ENCODE data around the gene ACOT13.
"Not testable (repeated sequence)": the region's sequence is repeated elsewhere in the genome, so short reads cannot be mapped to it uniquely, and the experiment has no call there.

The ACOT13 gene

DNA sequence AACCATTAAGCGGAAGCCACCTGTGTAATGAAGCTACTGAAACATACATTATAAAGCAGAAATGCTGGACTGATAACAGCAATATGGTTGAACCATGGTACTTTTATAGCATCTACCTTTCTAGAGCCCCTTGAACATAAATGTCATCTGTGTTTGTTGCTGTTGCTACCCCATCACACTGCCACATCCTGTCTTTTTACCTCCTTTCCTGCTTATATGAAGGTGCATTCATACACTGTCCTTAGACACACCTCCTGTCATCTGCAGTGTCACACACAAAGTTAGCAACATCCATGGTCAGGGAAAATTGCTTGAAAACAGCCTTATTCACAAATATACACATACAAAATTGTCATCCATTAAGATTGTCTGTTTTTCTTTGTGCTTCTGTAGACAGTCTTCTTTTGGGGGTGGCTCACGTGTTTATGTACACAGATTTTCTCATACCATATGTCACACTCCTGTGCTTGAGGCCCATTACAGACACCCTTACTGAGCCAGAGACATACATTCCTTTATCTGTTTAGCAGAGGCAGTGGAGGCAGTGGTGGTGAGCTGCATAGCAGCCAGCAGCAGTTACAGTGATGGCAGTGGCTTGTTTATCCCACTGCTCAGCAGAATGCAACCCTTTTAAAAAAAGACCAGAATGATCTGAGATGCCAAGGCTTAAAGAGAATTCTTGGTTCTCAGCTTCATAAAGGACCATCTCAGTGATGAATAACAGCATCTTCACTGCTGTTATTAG lies 26.1 kb downstream of the ACOT13 start:
- no peak for DNase-seq

DNA sequence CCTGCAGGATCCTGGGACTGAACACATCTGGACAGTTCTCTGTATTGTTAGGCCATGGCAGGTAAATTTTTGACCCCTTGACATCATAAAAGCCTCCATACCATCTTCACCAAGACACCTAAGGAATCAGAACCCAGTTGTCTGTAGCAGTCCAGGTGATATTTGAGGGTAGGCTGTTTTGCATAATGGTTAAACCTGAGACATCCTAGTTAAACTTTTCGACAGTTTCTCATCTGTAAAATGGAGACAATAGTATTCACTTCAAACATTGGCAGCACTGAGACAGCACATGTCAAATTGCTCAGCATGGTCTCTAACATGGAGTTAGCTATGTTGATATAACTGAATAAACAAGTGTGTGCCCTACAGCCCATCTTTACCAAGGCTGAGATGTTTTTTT lies 27.3 kb downstream of the ACOT13 start:
- no peak for DNase-seq

DNA sequence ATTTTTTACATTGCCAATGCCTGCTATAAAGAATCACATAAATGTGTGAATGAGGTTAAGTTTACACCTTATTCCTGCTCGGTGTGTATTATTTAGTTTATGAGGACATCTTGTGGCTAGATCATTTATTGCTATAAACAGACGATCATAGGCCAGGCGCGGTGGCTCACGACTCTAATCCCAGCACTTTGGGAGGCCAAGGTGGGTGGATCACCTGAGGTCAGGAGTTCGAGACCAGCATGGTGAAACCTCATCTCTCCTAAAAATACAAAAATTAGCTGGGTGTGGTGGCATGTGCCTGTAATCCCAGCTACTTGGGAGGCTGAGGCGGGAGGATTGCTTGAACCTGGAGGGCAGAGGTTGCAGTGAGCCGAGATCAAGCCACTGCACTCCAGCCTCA lies 28.8 kb downstream of the ACOT13 start:
- peak; percentile 36 for DNase-seq

DNA sequence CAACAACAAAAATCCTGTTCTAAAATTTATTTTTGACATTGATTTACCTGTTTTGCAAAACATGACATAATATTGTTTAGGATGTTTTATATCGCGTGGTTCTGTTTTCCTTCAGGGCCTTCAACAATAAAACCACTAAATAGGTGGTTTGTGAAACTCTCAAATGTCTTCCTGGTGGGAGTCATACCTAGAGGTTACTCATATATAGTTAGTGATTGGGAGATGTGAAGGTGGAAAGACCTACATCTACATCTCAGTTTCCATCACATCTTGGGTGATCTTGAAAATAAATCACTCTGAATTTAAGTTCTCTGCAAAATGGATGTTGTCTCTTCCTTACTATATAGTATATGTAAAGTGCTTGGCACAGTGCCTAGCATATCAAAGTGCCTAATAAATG lies 29.2 kb downstream of the ACOT13 start:
- no peak for DNase-seq

DNA sequence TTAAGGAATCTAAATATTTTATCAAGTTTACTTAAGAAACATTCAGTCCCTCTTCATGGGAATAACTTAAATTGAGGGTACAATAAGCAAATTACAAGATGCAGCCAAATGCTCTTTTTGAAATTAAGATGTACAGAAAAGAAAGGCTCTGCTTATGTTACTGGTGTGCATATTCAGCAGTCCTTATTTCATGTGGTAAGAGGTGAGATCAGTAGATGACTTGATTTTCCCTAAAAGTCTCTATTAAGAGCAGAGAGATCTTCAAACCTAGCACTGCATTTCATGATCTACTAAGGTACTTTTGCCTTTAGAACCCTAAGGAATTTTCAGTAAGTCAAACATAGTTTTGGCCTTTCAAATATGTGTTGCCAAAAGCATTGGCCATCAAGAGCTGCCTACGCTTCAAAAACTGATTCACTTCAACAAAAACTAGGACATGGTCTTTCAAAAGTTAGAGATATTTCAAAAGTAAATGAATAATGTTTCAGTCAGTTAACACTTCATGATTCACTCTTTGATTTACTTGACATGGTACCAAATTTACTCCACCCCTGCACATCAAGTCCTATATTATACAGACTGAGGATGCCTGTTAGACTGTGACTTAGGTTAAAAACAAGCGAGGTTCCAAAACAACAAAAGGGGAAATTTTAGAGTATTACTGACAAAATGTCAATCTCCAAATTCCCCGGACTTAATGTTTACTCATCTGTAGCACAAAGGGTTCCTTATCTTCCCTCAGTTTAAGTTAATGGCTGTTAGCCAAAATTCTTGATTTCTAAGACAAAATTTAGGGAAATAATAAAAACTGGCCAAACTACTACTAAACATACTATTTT lies 32.9 kb downstream of the ACOT13 start:
- no peak for DNase-seq

DNA sequence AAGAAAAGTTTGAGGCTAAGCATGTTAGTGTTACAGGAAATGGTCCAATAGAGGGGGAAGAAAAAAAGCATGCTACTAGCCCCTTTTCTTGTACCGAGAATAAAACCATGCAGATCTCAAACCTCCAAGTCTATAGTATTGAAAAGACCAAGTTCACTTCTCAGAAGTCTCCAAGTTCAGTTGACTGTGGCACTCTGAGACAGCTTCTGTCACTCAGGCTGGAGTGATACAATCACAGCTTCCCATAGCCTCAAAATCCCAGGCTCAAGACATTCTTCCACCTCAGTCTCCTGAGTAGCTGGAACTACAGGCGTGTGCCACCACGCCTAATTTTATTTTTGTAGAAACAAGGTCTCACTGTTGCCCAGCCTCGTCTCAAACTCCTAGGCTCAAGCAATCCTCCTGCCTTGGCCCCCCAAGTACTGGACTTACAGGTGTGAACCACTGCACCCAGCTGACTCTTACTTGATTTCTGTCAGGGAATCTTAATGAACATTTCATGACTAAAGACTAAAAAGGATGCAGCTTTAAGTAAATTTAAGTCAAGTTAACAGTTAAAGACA lies 35.9 kb downstream of the ACOT13 start:
- no peak for DNase-seq

DNA sequence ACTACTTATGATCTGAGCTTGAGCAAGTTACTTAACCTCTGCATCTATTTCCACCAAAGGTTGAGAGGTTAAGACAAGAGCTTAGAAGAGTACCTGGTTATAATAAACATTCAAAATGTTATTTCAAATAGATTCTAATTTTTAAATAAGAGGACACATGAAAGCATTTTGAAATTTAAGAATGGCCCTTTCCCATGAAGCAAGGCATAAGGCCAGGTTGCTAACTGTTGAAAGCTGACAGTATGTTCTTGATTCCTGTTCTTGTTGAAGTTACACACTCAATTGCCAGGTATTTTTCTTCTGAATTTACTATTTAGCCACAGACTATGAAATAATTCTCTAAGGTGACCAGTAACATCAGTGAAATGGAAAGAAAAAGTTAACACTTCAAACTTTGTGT lies 37.6 kb downstream of the ACOT13 start:
- no peak for DNase-seq

DNA sequence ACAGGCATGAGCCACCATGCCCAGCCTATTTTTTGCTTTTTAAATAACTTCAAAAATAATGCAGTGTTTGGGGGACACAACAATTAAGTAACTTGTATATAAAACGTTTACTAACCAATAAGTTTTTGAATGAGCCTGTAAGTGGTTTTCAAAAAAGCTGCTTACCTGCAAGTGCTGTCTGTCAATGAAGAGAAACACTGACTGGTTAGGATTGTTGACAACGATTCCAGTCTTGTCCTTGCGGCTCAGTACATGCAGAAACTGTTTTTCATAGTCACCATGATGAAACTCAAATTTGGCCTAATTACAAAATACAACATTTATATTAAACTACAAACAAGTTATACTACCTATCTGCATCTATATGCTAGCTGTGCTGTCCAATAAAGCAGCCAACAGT lies 41.7 kb downstream of the ACOT13 start:
- no peak for DNase-seq

DNA sequence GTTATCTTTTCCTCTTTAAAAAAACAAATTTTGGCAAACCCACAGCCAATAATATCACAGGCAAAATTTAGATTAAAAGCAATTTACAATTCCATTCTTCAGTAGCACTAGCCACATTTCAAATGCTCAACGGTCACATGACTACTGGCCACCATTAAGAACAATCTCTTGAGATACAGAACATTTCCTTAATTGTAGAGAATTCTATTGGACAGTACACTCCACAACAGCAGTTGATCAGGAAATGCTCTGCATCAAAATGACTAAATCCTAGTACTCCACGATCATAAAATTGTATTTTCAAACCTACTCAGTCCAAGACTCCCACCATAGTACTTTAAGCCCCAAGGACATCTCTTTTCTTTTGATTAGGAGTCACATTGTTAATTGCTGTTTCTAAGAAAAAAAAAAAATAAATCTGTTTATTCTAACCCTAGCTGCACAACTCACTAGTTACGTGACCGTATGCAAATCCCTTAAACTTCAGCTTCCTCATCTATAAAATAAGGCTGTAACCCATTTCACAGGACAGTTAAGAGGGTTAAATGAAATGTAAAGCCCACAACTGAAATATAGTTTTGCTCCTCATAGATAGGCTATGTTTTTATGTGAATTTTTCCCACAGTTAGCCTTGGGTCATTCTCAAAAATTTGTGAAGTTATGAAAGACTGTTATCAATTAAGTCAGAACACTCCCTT lies 42.3 kb downstream of the ACOT13 start:
- no peak for DNase-seq

DNA sequence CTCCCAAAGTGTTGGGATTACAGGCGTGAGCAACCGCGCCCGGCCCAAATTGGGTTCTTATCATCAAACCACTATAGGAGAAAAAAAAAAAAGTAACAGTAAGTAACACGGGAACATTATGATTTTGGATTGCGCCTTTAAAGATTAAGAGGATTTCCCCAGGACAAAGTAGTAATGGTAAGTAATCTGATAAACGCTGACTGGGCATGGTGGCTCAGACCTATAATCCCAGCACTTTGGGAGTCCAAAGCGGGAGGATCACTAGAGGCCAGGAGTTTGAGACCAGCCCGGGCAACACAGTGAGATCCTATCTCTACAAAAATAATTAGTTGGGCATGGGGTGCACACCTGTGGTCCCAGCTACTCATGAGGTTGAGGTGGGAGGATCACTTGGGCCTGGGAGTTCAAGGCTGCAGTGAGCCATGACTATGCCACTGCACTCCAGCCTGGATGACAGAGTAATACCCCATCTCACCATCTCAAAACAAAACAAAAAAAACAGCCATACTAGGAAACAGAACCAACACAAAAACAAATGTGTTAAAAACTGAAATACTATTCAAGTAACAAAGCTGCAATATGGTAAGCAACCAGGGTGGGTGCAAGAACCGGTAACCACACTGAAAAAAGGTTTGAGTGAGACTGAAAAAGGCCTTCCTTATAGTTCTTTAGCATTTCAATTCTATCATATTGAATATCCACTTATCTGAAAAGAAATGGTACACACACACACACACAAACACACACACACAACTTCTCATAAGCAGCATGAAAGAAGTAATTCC lies 43.8 kb downstream of the ACOT13 start:
- no peak for DNase-seq

DNA sequence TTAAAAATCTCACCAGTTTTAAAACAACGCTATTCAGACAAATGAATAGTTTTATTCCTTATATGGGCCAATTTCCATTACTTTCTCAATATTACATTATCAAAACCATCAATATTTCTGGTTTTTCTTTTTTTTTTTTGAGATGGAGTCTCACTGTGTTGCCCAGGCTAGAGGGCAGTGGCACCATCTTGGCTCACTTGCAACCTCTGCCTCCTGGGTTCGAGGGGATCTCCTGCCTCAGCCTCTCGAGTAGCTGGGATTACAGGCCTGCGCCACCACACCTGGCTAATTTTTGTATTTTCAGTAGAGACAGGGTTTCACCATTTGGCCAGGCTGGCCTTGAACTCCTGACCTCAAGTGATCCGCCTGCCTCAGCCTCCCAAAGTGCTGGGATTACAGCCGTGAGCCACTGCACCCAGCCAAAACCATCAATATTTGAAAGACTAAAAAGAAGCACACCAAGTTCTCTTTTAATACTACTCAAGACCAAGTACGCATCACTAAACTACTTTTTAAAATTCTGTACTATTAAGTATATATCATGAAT lies 49.8 kb downstream of the ACOT13 start:
- not testable (repeated sequence) for DNase-seq

DNA sequence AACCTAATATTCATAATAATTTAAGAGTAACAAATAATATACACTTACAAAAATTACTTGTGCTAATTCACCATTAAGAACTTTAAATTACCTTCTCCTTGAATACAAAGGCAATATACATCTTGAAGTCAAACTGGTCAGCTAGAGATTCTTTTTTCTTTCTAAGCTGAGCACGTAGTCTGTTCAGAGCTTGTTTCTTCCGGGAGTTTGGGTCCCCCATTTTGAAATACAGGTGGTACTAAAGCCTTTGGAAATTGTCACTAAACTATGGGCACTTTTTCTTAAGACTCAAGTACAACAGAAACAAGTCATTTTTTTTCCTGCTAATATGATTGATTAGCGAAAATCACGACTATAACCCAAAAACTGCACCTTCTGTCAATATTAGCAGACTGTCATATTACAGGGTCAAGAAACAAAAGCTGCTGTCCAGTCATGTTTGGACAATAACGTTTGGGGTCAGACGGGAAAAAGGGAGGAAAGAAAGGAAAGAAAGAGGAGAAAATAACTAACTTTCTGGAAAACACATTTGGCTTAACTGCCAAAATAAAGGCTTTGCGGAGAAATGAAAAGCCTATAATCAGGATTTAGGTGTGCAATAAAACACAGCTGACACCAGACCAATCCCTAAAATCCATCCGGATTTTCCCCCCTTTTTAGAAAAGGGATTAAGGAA lies 51.7 kb downstream of the ACOT13 start:
- DNase-seq = no peak

DNA sequence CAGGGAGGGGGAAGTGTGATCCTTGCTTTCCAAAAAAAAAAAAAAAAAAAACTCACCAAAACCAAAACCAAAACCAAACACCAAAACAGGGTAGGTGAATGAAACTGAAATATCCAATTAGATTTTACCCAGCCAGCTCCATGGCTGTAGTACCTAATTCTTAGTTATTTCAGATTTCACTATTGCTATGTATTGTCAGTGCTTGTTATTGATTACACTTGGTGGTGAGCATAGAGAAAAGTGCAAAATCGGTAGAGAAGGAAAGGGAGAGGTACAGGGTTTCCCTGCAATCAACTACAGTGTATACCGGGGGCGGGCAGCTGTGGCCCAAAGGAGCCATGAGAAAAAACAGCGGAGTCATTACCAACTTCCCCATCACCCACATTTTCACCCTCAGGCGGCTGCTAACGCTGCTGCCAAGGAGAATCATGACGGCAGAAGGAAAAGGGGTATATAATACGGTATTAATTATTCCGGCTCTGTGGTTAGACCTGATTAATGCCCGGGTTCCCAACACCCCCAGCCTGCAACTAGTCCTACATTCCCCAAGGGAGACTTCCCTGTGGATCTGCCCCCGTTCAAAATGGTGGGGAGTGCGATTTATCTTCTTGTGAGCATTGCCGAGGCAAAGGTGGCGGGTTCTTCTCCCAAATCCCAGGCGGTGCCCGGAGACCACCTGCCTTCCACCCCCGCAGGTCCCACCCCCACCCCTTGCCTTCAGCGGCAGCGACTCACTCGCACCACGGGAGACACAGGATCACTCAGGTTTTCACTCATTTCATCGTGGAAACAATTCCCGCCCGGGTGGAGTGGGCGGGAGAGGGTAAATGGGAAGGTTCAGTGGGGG lies 52.5 kb downstream of the ACOT13 start, which contains the start of gene C6orf62:
TSS of gene C6orf62 (minus strand) at position 30 of the 847 bp plus-strand sequence. CDS start 486 bp downstream, outside the sequence.
- no peak for DNase-seq

DNA sequence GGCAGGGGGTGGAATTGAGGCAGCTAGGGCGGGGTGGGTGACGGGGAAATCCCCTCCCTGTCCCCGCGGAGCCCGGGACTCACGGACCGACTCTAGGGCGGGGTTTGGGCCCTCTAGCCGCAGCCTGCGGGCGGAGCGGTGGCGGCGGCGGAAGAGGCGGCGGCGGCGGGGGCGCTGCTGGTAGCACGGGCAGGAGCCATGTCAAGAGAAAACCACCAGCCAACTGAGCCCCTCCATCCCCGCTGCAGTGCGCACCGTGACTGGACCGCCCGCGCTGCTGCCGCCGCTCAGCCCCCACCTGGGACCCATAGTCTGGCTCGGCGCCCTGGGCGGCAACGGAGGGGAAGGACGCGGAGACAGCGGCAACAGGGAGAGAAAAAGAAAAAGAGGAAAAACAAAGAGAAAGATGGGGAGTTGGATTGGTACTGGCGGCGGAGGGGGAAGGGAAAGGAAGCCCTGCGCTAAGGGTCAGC lies 53.3 kb downstream of the ACOT13 start:
- DNase-seq = peak; percentile 67

DNA sequence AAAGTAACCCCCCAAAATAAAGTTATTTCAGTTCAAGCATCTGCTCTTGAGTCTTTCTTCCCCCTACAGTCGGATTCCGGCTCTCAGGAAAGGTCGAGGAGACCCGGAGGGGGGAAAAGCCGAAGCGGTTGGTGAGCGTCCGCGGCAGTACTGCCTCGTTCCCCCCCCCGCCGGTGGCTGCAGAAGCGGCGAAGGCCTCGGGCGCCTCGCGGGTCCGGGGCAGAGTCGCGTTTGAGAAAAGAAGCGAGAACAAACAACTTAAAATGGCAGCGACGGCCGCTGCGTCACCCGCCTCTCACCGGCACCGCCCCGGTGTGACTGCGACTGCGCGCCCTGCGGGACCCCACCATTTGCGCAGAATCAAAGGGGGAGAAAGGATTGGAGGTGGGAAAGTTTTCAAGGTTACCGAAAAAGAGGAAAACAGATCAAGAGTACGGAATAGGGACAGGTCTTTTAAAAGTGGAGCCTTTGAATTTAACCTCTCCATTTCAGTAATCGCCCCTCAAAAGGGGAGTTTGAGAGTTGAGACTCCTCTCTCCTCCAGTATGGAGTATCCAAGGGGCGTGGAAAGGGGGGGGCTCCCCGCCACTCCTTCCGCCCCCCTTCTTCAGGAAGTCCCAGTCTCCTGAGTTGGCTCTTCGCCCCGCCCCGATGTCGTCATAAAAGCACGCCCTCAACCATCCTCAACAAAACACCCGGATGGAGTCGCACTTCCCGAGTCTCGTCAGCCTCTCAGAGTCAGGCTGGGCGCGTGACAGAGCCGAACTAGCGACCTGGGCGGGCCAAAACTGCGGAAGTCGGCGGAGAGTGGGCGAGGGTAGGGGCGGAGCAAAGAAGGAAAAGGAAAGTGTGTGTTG lies 54.0 kb downstream of the ACOT13 start:
- DNase-seq = peak; percentile 99

DNA sequence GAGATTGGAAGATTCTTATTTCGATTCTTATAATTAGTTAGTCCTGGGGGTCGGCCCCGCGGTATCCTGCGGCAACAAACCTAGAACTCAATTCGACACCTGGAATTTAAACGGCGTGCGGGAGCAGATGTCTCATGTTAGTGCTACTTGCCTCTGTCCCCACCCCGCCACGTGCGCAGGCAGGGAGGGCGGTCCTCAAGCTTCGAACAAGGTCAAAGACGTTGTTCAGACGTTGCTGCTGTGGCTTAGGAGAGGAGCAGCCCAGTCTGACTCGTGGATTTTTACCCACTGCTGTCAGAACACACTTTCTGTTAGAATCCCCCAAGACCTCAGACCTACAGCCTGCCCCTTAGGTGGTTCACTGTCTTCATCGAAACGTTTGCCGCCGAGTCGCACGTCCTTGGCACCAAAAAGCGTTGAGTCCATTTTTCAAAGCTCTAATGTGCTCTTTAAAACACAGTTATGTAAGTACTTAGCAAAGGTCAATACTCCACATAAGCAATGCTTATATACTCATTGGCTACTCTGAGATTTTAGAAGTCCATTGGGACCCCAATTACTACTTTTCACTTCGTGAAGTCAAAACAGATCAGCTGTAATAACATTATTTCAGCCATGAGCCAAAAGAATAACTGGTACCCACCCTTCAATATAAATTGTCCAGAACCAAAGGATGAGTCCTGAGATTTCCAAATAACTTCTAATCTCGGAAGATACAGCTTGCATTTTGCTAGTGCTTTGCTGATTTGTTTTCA lies 54.8 kb downstream of the ACOT13 start:
- no peak for DNase-seq

DNA sequence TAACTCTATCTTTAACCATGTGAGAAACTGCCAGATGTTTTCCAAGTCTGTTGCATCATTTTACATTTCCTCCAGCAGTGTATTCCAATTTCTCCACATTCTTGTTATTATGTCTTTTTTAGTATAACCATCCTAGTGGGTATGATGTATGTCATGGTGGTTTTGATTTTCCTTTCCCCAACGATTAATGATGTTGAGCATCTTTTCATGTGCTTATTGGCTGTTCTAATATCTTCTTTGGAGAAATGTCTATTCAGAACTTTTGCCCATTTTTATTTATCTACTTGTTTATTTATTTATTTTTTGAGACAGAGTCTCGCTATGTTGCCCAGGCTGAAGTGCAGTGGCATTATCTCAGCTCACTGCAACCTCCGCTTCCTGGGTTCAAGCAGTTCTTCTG lies 56.4 kb downstream of the ACOT13 start:
- DNase-seq = no peak

DNA sequence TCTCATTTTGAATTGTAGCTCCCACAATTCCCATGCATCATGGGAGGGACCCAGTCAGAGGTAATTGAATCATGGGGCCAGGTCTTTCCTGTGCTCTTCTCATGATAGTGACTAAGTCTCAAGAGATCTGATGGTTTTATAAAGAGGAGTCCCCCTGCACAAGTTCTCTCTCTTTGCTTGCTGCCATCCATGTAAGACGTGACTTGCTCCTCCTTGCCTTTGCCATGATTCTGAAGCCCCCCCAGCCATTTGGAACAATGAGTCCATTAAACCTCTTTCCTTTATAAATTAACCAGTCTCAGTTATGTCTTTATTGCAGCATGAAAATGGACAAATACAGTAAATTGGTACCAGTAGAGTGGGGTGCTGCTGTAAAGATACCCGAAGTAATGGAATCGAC lies 63.8 kb downstream of the ACOT13 start:
- not testable (repeated sequence) for DNase-seq
